HFFc6 (cell line): ENCODE data around the gene FARP1. TPM values are rescaled to one million over a fixed set of nuclear protein-coding genes. Genes with fewer than 3 reads are reported as not detected.
"Not testable (repeated sequence)": the region's sequence is repeated elsewhere in the genome, so short reads cannot be mapped to it uniquely, and the experiment has no call there.

Experiments used
- DNase-seq: peaks from one replicate; pipeline ENCODE4 v3.0.0-alpha.2; 2018
- H3K27ac Mint-ChIP-seq: 2 replicates; pipeline ENCODE4 v1.8.0; 2020; ENCODE audit warnings: mild to moderate bottlenecking, mixed read lengths
- H3K27me3 Mint-ChIP-seq: 2 replicates; pipeline ENCODE4 v1.8.0; 2021; ENCODE audit warnings: mild to moderate bottlenecking, moderate library complexity, mixed read lengths; ENCODE audit not compliant: insufficient read depth
- H3K36me3 Mint-ChIP-seq: 2 replicates; pipeline ENCODE4 v1.8.0; 2021; ENCODE audit warnings: low read depth, mixed read lengths
- H3K4me1 Mint-ChIP-seq: 2 replicates; pipeline ENCODE4 v1.8.0; 2020; ENCODE audit warnings: low read depth, mixed read lengths
- H3K4me3 Mint-ChIP-seq: 2 replicates; pipeline ENCODE4 v1.8.0; 2020; ENCODE audit warnings: mild to moderate bottlenecking, moderate library complexity, mixed read lengths
- H3K9me3 Mint-ChIP-seq: 2 replicates; pipeline ENCODE4 v1.8.0; 2020; ENCODE audit warnings: mild to moderate bottlenecking, mixed read lengths
- CTCF ChIP-seq: fragments of 200-600 bp; sonication (generic); IDR thresholded peaks from 2 replicates; pipeline ENCODE4 v1.5.0; 2021; ENCODE audit warnings: antibody characterized with exemption, mild to moderate bottlenecking
- total RNA-seq, 6 experiments: library from RNA; stranded (reverse); fragmentation: NEBNext Ultra II Directional; extraction: Animal tissue kit (Norgen Biotek cat#: 25700); gene quantifications; 2 replicates in 1 of 6; 3 replicates in 5 of 6; pipeline ENCODE4 v1.2.3, GENCODE V29; 2021

The FARP1 gene
- total RNA-seq, 6 experiments from 2014 or later, result 140 to 181 (median 150) TPM

DNA sequence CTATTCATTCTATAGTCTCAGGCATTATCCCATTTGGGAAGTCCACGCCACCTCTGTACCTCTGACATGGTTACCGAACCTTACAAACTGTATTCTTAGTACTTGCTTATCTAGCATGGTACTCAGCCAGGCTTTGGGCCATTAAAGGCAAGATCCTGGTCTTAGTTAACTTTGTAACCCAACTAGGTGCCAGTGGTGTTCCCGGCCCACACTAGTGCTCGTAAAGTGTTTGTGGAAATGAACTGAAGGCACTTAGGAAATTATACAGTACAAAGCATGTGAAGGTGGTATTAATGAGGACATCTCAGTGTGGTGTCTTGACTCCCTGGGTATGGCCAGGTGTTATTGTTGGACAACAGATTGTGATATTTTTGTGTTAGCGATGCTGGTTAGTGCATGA, 122.0 kb downstream of the FARP1 start:
- peaks cover 29% of the 10 kb centered on the region for H3K4me1 Mint-ChIP-seq

GRCh38 chr13:98265692-98266551, 123.0 kb downstream of the FARP1 start:
- no peaks in the 10 kb centered on the region for H3K9me3 Mint-ChIP-seq
- DNase-seq, result no peak
- H3K36me3 Mint-ChIP-seq, result peaks cover 19% of the 10 kb centered on the region; the same call in 1 of the 2 replicates
- peaks cover 12% of the 10 kb centered on the region for H3K27me3 Mint-ChIP-seq
- no peak for TF ChIP-seq CTCF
- no peak overlapping the region for H3K4me3 Mint-ChIP-seq
- peaks cover 19% of the 10 kb centered on the region for H3K4me1 Mint-ChIP-seq
- no peak overlapping the region; the same call in 1 of the 2 replicates for H3K27ac Mint-ChIP-seq

More for the DNA sequence above, 122.0 kb downstream of the FARP1 start:
- Mint-ChIP-seq H3K9me3 (no peaks in the 10 kb centered on the region), H3K36me3 (peaks cover 13% of the 10 kb centered on the region; the same call in 1 of the 2 replicates), H3K4me3 (no peak overlapping the region), H3K27ac (no peak overlapping the region), H3K27me3 (peaks cover 12% of the 10 kb centered on the region)
- TF ChIP-seq CTCF, result no peak
- no peak for DNase-seq

DNA sequence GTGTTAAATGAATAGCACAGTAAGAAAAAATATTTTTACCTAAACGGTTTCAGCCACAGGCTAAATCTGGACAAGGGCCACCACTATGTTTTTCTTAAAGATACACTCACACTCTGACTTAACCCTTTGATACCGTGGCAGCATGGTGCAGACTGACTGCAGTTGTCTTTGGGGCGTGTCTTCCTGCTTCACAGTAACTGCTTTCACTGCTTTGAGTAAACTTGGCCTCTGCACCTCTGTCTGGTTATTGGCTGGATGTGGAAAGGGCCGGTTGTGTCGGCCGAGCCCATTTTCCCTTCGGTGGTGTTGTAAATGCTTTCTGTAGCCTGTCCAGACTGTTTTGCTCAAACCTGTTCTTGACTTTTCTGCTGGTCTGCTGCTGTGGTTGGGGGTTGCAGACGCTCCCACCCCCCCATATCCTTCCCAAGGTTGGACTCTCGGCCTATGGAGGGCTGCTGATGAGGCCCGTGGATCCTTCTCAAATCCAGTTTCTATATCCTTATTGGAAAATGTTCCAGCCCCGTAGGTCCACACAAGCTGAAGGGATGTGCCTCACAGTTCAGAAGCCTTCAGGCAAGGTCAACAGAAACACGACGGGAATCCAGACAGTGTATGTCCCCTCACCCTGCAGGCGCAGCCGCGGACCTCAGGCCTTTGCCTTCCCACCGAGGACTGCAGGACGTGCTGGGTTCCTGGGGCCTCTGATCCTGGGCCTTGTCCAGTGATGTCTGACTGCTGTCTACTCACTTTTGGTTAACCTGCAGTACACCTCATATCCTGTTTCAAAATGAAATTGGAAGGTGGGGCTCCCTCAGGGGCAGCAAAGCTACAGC, 124.4 kb downstream of the FARP1 start:
- no peak for DNase-seq
- Mint-ChIP-seq H3K9me3 (no peaks in the 10 kb centered on the region), H3K36me3 (peaks cover 21% of the 10 kb centered on the region), H3K4me1 (peaks cover 11% of the 10 kb centered on the region), H3K27ac (no peak overlapping the region), H3K4me3 (no peak overlapping the region), H3K27me3 (peaks cover 10% of the 10 kb centered on the region)
- TF ChIP-seq CTCF, result no peak

GRCh38 chr13:98269386-98269785, 126.5 kb downstream of the FARP1 start:
- TF ChIP-seq CTCF, result no peak
- Mint-ChIP-seq H3K4me3 (no peak overlapping the region), H3K36me3 (peaks cover 21% of the 10 kb centered on the region), H3K4me1 (peaks cover 26% of the 10 kb centered on the region), H3K9me3 (no peaks in the 10 kb centered on the region), H3K27me3 (peaks cover 6% of the 10 kb centered on the region), H3K27ac (no peak overlapping the region)
- no peak for DNase-seq

- H3K27me3 Mint-ChIP-seq, result peaks cover 6% of the 10 kb centered on the region
- H3K36me3 Mint-ChIP-seq, result peaks cover 21% of the 10 kb centered on the region
- H3K4me1 Mint-ChIP-seq, result peaks cover 41% of the 10 kb centered on the region
- DNase-seq, result no peak
- TF ChIP-seq CTCF, result no peak
- H3K9me3 Mint-ChIP-seq, result no peaks in the 10 kb centered on the region
- no peak overlapping the region for H3K27ac Mint-ChIP-seq
- no peak overlapping the region for H3K4me3 Mint-ChIP-seq
Observed at GRCh38 chr13:98270819-98271218, 127.9 kb downstream of the FARP1 start.

DNA sequence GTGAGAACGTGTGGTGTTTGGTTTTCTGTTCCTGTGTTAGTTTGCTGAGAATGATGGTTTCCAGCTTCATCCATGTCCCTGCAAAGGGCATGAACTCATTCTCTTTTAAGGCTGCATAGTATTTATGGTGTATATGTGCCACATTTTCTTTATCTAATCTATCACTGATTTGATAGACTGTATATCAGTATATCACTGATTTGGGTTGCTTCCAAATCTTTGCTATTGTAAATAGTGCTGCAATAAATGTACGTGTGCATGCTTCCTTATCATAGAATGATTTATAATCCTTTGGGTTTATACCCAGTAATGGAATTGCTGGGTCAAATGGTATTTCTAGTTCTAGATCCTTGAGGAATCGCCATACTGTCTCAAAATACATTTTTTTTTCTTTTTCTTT, 128.8 kb downstream of the FARP1 start:
- H3K27me3 Mint-ChIP-seq, H3K4me3 Mint-ChIP-seq, H3K9me3 Mint-ChIP-seq, DNase-seq, H3K27ac Mint-ChIP-seq: not testable (repeated sequence)
- Mint-ChIP-seq H3K36me3 (peaks cover 21% of the 10 kb centered on the region), H3K4me1 (peaks cover 49% of the 10 kb centered on the region)
